ENCODE data around the gene SMG9. TPM values are rescaled to one million over a fixed set of nuclear protein-coding genes. Genes with fewer than 3 reads are reported as not detected.

The SMG9 gene
- polyA plus RNA-seq, 3 donors = 1.3 to 26.1 (median 2.4) TPM

GRCh38 chr19:43786665-43787064, 31.9 kb upstream of the SMG9 start:
- Histone ChIP-seq H3K36me3 (replicated peaks in 1 of 2; ENCODE audit: control insufficient read depth in 1 of 2, insufficient read depth in 2 of 2, low read length in 2 of 2) (no peaks in the 10 kb centered on the region), H3K27me3 (ENCODE audit: control insufficient read depth in 2 of 2, insufficient read depth in 2 of 2, low read length in 2 of 2) (no peaks in the 10 kb centered on the region), H3K4me2 (replicated peaks; ENCODE audit: extremely low read depth, low read length, poor library complexity, severe bottlenecking) (no peak overlapping the region), H3K9me3 (replicated peaks in 1 of 2; ENCODE audit: control insufficient read depth in 1 of 2, insufficient read depth in 1 of 2, low read length in 2 of 2) (no peaks in the 10 kb centered on the region), H4K20me1 (ENCODE audit: insufficient read depth, low read length) (no peaks in the 10 kb centered on the region), H3K27ac (ENCODE audit: low read depth in 1 of 2, low read length in 2 of 2) (no peak overlapping the region), H2AFZ (ENCODE audit: insufficient read depth, low read depth, low read length, poor library complexity, severe bottlenecking) (no peak overlapping the region), H3K4me3 (replicated peaks in 1 of 3; ENCODE audit: low read depth in 2 of 3, low read length in 3 of 3) (no peak overlapping the region), H3K9ac (ENCODE audit: insufficient read depth, low read length, poor library complexity, severe bottlenecking) (no peak overlapping the region), H3K79me2 (ENCODE audit: insufficient read depth, low read length) (peaks cover 7% of the 10 kb centered on the region), H3K4me1 (ENCODE audit: control insufficient read depth in 1 of 2, insufficient read depth in 2 of 2, low read length in 2 of 2) (peaks cover 16 to 29% of the 10 kb centered on the region in 2 donors)
- Mint-ChIP-seq H3K4me1 (peaks cover 31% of the 10 kb centered on the region), H3K9me3 (peaks cover 0 to 2% (median 0%) of the 10 kb centered on the region in 7 donors), H3K27me3 (ENCODE audit: low read depth in 3 of 3) (peaks cover 0 to 9% (median 7%) of the 10 kb centered on the region in 3 donors), H3K27ac (peak overlapping the region in 1 of 7 donors; percentile 35), H3K36me3 (no peaks in the 10 kb centered on the region), H3K4me3 (no peak overlapping the region)
- DNase-seq = no peak
- intact Hi-C loops (cut with micrococcal nuclease) = loop anchor here in 1 of 2 donors (10.0 kb wide), 1 partner anchor 122 kb away; no protein-coding TSS in a partner anchor
- no peak for TF ChIP-seq CTCF (IDR thresholded peaks at IDR 0.05)
- WGBS (ENCODE audit: insufficient coverage) = no CpG with 5 or more reads among the region's 1 CpG

- H3K36me3 Mint-ChIP-seq = no peaks in the 10 kb centered on the region
- H3K9ac ChIP-seq (ENCODE audit: insufficient read depth, low read length, poor library complexity, severe bottlenecking) = peak overlapping the region; percentile 54
- H3K4me1 Mint-ChIP-seq = peaks cover 44% of the 10 kb centered on the region
- H3K79me2 ChIP-seq (ENCODE audit: insufficient read depth, low read length) = peaks cover 22% of the 10 kb centered on the region
- H4K20me1 ChIP-seq (ENCODE audit: insufficient read depth, low read length) = no peaks in the 10 kb centered on the region
- peak overlapping the region; percentile 76 for H2AFZ ChIP-seq (ENCODE audit: insufficient read depth, low read depth, low read length, poor library complexity, severe bottlenecking)
- H3K9me3 Mint-ChIP-seq = peaks cover 0 to 1% (median 0%) of the 10 kb centered on the region in 7 donors
- peak overlapping the region; percentile 27 to 82 for H3K4me3 Mint-ChIP-seq
- H3K27me3 Mint-ChIP-seq (ENCODE audit: low read depth in 3 of 3) = peaks cover 0 to 5% (median 3%) of the 10 kb centered on the region in 3 donors
- peak overlapping the region in 1 of 3 experiments; percentile 55 for H3K4me3 ChIP-seq (replicated peaks in 1 of 3; ENCODE audit: low read depth in 2 of 3, low read length in 3 of 3)
- DNase-seq = peak; percentile 71 to 89 (median 81)
- 29% methylated on average over 8 of the region's 10 CpGs for WGBS (ENCODE audit: insufficient coverage)
- peak; percentile 99 for TF ChIP-seq CTCF (IDR thresholded peaks at IDR 0.05)
- H3K4me2 ChIP-seq (replicated peaks; ENCODE audit: extremely low read depth, low read length, poor library complexity, severe bottlenecking) = peak overlapping the region; percentile 67
- no peaks in the 10 kb centered on the region for H3K36me3 ChIP-seq (replicated peaks in 1 of 2; ENCODE audit: control insufficient read depth in 1 of 2, insufficient read depth in 2 of 2, low read length in 2 of 2)
- peak overlapping the region; percentile 14 to 83 for H3K27ac ChIP-seq (ENCODE audit: low read depth in 1 of 2, low read length in 2 of 2)
- H3K4me1 ChIP-seq (ENCODE audit: control insufficient read depth in 1 of 2, insufficient read depth in 2 of 2, low read length in 2 of 2) = peaks cover 27 to 44% of the 10 kb centered on the region in 2 donors
- no peaks in the 10 kb centered on the region for H3K27me3 ChIP-seq (ENCODE audit: control insufficient read depth in 2 of 2, insufficient read depth in 2 of 2, low read length in 2 of 2)
- no peaks in the 10 kb centered on the region for H3K9me3 ChIP-seq (replicated peaks in 1 of 2; ENCODE audit: control insufficient read depth in 1 of 2, insufficient read depth in 1 of 2, low read length in 2 of 2)
- peak overlapping the region; percentile 26 to 95 (median 81) for H3K27ac Mint-ChIP-seq
- intact Hi-C loops (cut with micrococcal nuclease) = loop anchor here (1.0 to 10.0 kb wide), 5 partner anchors 16 to 120 kb away; no protein-coding TSS in a partner anchor
Measured at GRCh38 chr19:43784981-43785808, 30.4 kb upstream of the SMG9 start.

Data from CD14-positive monocyte (primary cell).